CD4-positive, alpha-beta memory T cell (primary cell): ENCODE results near the gene TIMM8A. TPM values are rescaled to one million over a fixed set of nuclear protein-coding genes. Genes with fewer than 3 reads are reported as not detected.
"Not testable (repeated sequence)": the region's sequence is repeated elsewhere in the genome, so short reads cannot be mapped to it uniquely, and the experiment has no call there.

ENCODE experiments used
- CTCF ChIA-PET: fragments of 350-600 bp; sonication (Branson Sonifier 250); formaldehyde crosslinking; loops from one replicate; lab custom pipeline; 2021; ENCODE audit warnings: inconsistent platforms; ENCODE audit not compliant: partially characterized antibody; lab: Charles Lee
- POLR2A ChIA-PET: fragments of 350-600 bp; sonication (Branson Sonifier 250); formaldehyde crosslinking; loops from one replicate; lab custom pipeline; 2021; ENCODE audit not compliant: partially characterized antibody; lab: Charles Lee
- DNase-seq, 5 donors: peaks; one replicate each; pipeline versions ENCODE4 v3.0.0 to v3.0.0-alpha.2; 2020 to 2022; ENCODE audit warnings: mixed read lengths in 1 of 5
- H3K27ac ChIP-seq: one replicate; pipeline ENCODE4 v1.7.0; 2013; ENCODE audit warnings: low read depth, low read length
- H3K27me3 ChIP-seq: 2 replicates; pipeline ENCODE4 v1.7.0; 2013; ENCODE audit warnings: mild to moderate bottlenecking, low read length, moderate library complexity; ENCODE audit not compliant: insufficient read depth
- H3K36me3 ChIP-seq: 2 replicates; pipeline ENCODE4 v1.7.0; 2013; ENCODE audit warnings: mild to moderate bottlenecking, low read length, moderate library complexity; ENCODE audit not compliant: insufficient read depth
- H3K4me1 ChIP-seq: 2 replicates; pipeline ENCODE4 v1.7.0; 2013; ENCODE audit warnings: mild to moderate bottlenecking, low read length, moderate library complexity; ENCODE audit not compliant: insufficient read depth
- H3K4me3 ChIP-seq, 2 donors: one replicate each; pipeline ENCODE4 v1.7.0; 2013; ENCODE audit warnings: low read length in 2 of 2, mild to moderate bottlenecking in 1 of 2
- H3K9me3 ChIP-seq, 2 donors: one replicate each; pipeline ENCODE4 v1.7.0; 2013; ENCODE audit warnings: low read length in 2 of 2, control low read depth in 1 of 2; ENCODE audit not compliant: control insufficient read depth in 1 of 2
- H3K27ac Mint-ChIP-seq, 7 donors: one replicate each; pipeline ENCODE4 v1.8.0; 2020 to 2021; ENCODE audit warnings: mixed read lengths in 7 of 7, mild to moderate bottlenecking in 6 of 7, inconsistent platforms in 3 of 7, moderate library complexity in 3 of 7
- H3K27me3 Mint-ChIP-seq, 2 donors: one replicate each; pipeline ENCODE4 v1.8.0; 2020 to 2021; ENCODE audit warnings: mixed read lengths in 2 of 2
- H3K36me3 Mint-ChIP-seq, 2 donors: one replicate each; pipeline ENCODE4 v1.8.0; 2020 to 2021; ENCODE audit warnings: mixed read lengths in 2 of 2, inconsistent platforms in 1 of 2, mild to moderate bottlenecking in 1 of 2
- H3K4me1 Mint-ChIP-seq, 4 donors: one replicate each; pipeline ENCODE4 v1.8.0; 2020 to 2021; ENCODE audit warnings: mixed read lengths in 4 of 4, mild to moderate bottlenecking in 1 of 4
- H3K4me3 Mint-ChIP-seq, 8 donors: one replicate each; pipeline ENCODE4 v1.8.0; 2020 to 2021; ENCODE audit warnings: mixed read lengths in 8 of 8, mild to moderate bottlenecking in 7 of 8, moderate library complexity in 6 of 8, inconsistent platforms in 3 of 8
- H3K9me3 Mint-ChIP-seq, 8 donors: one replicate each; pipeline ENCODE4 v1.8.0; 2020 to 2021; ENCODE audit warnings: mixed read lengths in 8 of 8, mild to moderate bottlenecking in 5 of 8, inconsistent platforms in 3 of 8, moderate library complexity in 1 of 8
- intact Hi-C: fragments of 100-400 bp; cut with micrococcal nuclease; formaldehyde crosslinking; loops from one replicate; pipeline ENCODE4 v1.15.1; 2023
- polyA plus RNA-seq, 2 donors: library from polyadenylated mRNA; unstranded; fragments of 300-500 nt; fragmentation: Illumina TruSeq; gene quantifications; one replicate each; pipeline ENCODE4 v1.2.3, GENCODE V29; 2021
- total RNA-seq, 2 experiments: library from RNA; stranded (reverse); gene quantifications; one replicate each; pipeline ENCODE4 v1.2.3, GENCODE V29; 2021

The TIMM8A gene
- total and polyA plus RNA-seq, 4 experiments from 2014 or later = 8.8 to 13.3 (median 11.2) TPM

- Histone ChIP-seq H3K4me1 (no peaks in the 10 kb centered on the region), H3K4me3 (no peak overlapping the region), H3K36me3 (no peaks in the 10 kb centered on the region), H3K9me3 (no peaks in the 10 kb centered on the region), H3K27ac (no peak overlapping the region), H3K27me3 (no peaks in the 10 kb centered on the region)
- ChIA-PET POLR2A (no interaction called here), CTCF (interaction anchor here (0.7 kb wide), 1 partner anchor 11 kb away, joined by 3 read pairs; no protein-coding TSS in a partner anchor)
- Mint-ChIP-seq H3K27me3 (peaks cover 0 to 2% of the 10 kb centered on the region in 2 donors), H3K27ac (no peak overlapping the region), H3K4me1 (peaks cover 0 to 2% (median under 1%) of the 10 kb centered on the region in 4 donors), H3K4me3 (no peak overlapping the region), H3K36me3 (no peaks in the 10 kb centered on the region), H3K9me3 (no peaks in the 10 kb centered on the region)
- no peak for DNase-seq
- intact Hi-C loops = no loop called here
Measured at GRCh38 chrX:101360390-101360789, 11.8 kb upstream of the TIMM8A start.

DNA sequence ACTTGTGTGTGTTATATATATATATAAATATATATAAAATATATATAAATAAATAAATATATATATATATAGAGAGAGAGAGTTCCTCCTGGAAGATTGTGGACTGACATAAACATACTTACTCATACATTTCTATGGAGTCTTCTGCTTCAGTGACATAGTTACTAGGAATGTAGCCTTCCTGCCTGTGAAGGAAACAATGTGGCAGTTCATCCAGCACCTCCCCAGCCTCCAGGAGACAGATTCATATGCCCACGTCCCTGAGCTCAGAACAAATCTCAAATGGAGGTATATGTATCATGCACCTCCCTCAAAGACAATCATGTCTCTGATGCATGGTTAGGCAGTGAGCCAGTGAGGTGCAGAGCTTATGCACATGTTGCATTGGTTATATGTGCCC is 11.4 kb upstream of the TIMM8A start:
- H3K4me3 ChIP-seq = no peak overlapping the region
- no peaks in the 10 kb centered on the region for H3K4me1 ChIP-seq
- Mint-ChIP-seq H3K27me3 (peaks cover 0 to 2% of the 10 kb centered on the region in 2 donors), H3K4me3 (no peak overlapping the region), H3K9me3 (no peaks in the 10 kb centered on the region), H3K36me3 (no peaks in the 10 kb centered on the region), H3K4me1 (peaks cover 0 to 2% (median under 1%) of the 10 kb centered on the region in 4 donors), H3K27ac (no peak overlapping the region)
- POLR2A ChIA-PET = no interaction called here
- intact Hi-C loops = no loop called here
- no peak for DNase-seq
- no peaks in the 10 kb centered on the region for H3K9me3 ChIP-seq
- CTCF ChIA-PET = interaction anchor here (0.7 kb wide), 1 partner anchor 11 kb away, joined by 3 read pairs; no protein-coding TSS in a partner anchor
- H3K36me3 ChIP-seq = no peaks in the 10 kb centered on the region
- no peak overlapping the region for H3K27ac ChIP-seq
- no peaks in the 10 kb centered on the region for H3K27me3 ChIP-seq

DNA sequence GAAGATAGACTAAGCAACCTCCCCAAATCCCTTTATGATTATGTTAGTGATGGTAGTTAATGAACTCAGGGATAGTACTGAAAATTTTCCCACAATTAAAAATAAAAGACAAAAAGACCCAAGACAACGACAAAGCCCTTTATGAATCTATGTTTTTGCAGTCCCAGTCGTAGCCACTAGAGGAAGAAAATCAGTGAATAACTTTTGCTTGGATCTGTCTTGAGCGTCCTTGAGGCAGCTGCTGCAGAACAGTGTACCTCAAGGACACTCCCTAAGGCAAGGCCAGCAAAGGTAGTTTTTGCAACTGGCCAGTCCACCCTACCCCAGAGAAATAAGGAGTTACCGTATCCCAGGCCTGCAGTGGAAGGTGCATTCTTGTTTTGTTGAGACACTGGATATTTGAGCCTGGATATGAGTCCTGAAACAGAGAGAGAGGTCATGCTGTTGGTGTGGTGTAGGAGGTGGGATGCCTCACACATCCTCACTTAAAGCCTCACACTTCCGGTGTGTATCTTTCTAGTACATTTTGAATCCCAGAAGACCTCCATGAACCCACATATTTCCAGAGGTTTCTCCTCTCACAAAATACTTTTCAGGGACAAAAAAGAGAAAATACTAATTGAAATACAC is 8.7 kb upstream of the TIMM8A start:
- Histone ChIP-seq H3K27me3 (no peaks in the 10 kb centered on the region), H3K27ac (no peak overlapping the region), H3K9me3 (no peaks in the 10 kb centered on the region), H3K36me3 (no peaks in the 10 kb centered on the region), H3K4me3 (no peak overlapping the region), H3K4me1 (no peaks in the 10 kb centered on the region)
- H3K4me3 Mint-ChIP-seq = no peak overlapping the region
- intact Hi-C loops = no loop called here
- no peaks in the 10 kb centered on the region for H3K9me3 Mint-ChIP-seq
- H3K27ac Mint-ChIP-seq = no peak overlapping the region
- POLR2A ChIA-PET = no interaction called here
- peaks cover 0 to 2% (median under 1%) of the 10 kb centered on the region in 4 donors for H3K4me1 Mint-ChIP-seq
- no peaks in the 10 kb centered on the region for H3K36me3 Mint-ChIP-seq
- CTCF ChIA-PET = no interaction called here
- H3K27me3 Mint-ChIP-seq = no peaks in the 10 kb centered on the region
- DNase-seq = no peak

- Mint-ChIP-seq H3K27ac (peak overlapping the region; percentile 85 to 97 (median 92)), H3K4me1 (peaks cover 4 to 21% (median 11%) of the 10 kb centered on the region in 4 donors), H3K9me3 (peaks cover 0 to 2% (median 0%) of the 10 kb centered on the region in 8 donors), H3K36me3 (peaks cover 3 to 14% of the 10 kb centered on the region in 2 donors), H3K27me3 (no peaks in the 10 kb centered on the region), H3K4me3 (peak overlapping the region; percentile 88 to 94 (median 91))
- intact Hi-C loops = loop anchor here (2.0 kb wide), 2 partner anchors 42 to 298 kb away; partner anchors contain the start of gene RPL36A
- Histone ChIP-seq H3K4me3 (peak overlapping the region; percentile 69 to 74), H3K4me1 (peaks cover 19% of the 10 kb centered on the region), H3K36me3 (no peaks in the 10 kb centered on the region), H3K9me3 (no peaks in the 10 kb centered on the region), H3K27me3 (no peaks in the 10 kb centered on the region), H3K27ac (peak overlapping the region; percentile 72)
- DNase-seq = no peak
- ChIA-PET CTCF (interaction anchor here (0.7 to 2.0 kb wide), 4 partner anchors 9 to 46 kb away, joined by 3 to 12 read pairs (median 3); partner anchors contain the start of gene RPL36A), POLR2A (interaction anchor here (0.8 to 5.1 kb wide), 4 partner anchors 42 to 583 kb away, joined by 3 to 36 read pairs (median 6); partner anchors contain the start of genes GLA, RPL36A and ZMAT1)
Measured at GRCh38 chrX:101349193-101349562, 636 bp upstream of the TIMM8A start.

- Histone ChIP-seq H3K27me3 (no peaks in the 10 kb centered on the region), H3K36me3 (no peaks in the 10 kb centered on the region), H3K4me1 (peaks cover 19% of the 10 kb centered on the region), H3K4me3 (peak overlapping the region; percentile 69 to 74), H3K27ac (peak overlapping the region; percentile 72), H3K9me3 (no peaks in the 10 kb centered on the region)
- CTCF ChIA-PET = interaction anchor here (2.0 kb wide), 1 partner anchor 43 kb away, joined by 12 read pairs; the partner anchor contains the start of gene RPL36A
- peak in 2 of 5 donors; percentile 2 to 3 for DNase-seq
- H3K27ac Mint-ChIP-seq = peak overlapping the region; percentile 85 to 97 (median 92)
- no peaks in the 10 kb centered on the region for H3K27me3 Mint-ChIP-seq
- POLR2A ChIA-PET = interaction anchor here (1.3 to 5.1 kb wide), 3 partner anchors 43 to 71 kb away, joined by 5 to 36 read pairs (median 8); partner anchors contain the start of genes GLA and RPL36A
- peaks cover 3 to 14% of the 10 kb centered on the region in 2 donors for H3K36me3 Mint-ChIP-seq
- H3K4me3 Mint-ChIP-seq = peak overlapping the region; percentile 88 to 94 (median 91)
- peaks cover 0 to 2% (median 0%) of the 10 kb centered on the region in 8 donors for H3K9me3 Mint-ChIP-seq
- H3K4me1 Mint-ChIP-seq = peaks cover 5 to 21% (median 11%) of the 10 kb centered on the region in 4 donors
- intact Hi-C loops = loop anchor here (1.0 to 2.0 kb wide), 3 partner anchors 43 to 297 kb away; partner anchors contain the start of genes HNRNPH2 and RPL36A
Measured at GRCh38 chrX:101347859-101348451, 587 bp downstream of the TIMM8A start.

GRCh38 chrX:101337776-101338271 is 10.7 kb downstream of the TIMM8A start:
- no peaks in the 10 kb centered on the region for H3K27me3 Mint-ChIP-seq
- H3K9me3 Mint-ChIP-seq = peaks cover 0 to 6% (median 0%) of the 10 kb centered on the region in 8 donors
- no peaks in the 10 kb centered on the region for H3K36me3 ChIP-seq
- H3K27ac Mint-ChIP-seq = no peak overlapping the region
- peaks cover 0 to 3% of the 10 kb centered on the region in 2 donors for H3K36me3 Mint-ChIP-seq
- intact Hi-C loops = no loop called here
- no peaks in the 10 kb centered on the region for H3K4me1 ChIP-seq
- ChIA-PET CTCF (no interaction called here), POLR2A (no interaction called here)
- H3K27me3 ChIP-seq = no peaks in the 10 kb centered on the region
- H3K4me3 Mint-ChIP-seq = no peak overlapping the region
- no peaks in the 10 kb centered on the region for H3K4me1 Mint-ChIP-seq
- no peak overlapping the region for H3K4me3 ChIP-seq
- no peak for DNase-seq
- H3K27ac ChIP-seq = no peak overlapping the region
- no peaks in the 10 kb centered on the region for H3K9me3 ChIP-seq

GRCh38 chrX:101334310-101334709 is 14.2 kb downstream of the TIMM8A start:
- H3K4me3 Mint-ChIP-seq, H3K27me3 Mint-ChIP-seq, H3K9me3 Mint-ChIP-seq, H3K27ac ChIP-seq, H3K36me3 Mint-ChIP-seq, POLR2A ChIA-PET, intact Hi-C loops, H3K4me1 Mint-ChIP-seq, H3K9me3 ChIP-seq, DNase-seq, H3K27me3 ChIP-seq, H3K4me3 ChIP-seq, H3K36me3 ChIP-seq, H3K4me1 ChIP-seq, H3K27ac Mint-ChIP-seq, CTCF ChIA-PET: not testable (repeated sequence)
